HG02798 (cell line): ENCODE measurements around the gene SLC1A2.
"Not testable (repeated sequence)": the region's sequence is repeated elsewhere in the genome, so short reads cannot be mapped to it uniquely, and the experiment has no call there.

Source experiments
- ATAC-seq: cut with Tn5 transposase; IDR thresholded peaks from one replicate; pipeline ENCODE4 v1.9.1; 2021; ENCODE audit warnings: mild to moderate bottlenecking; ENCODE audit not compliant: unreplicated experiment, poor library complexity

SLC1A2 gene

GRCh38 chr11:35235498-35235897 lies 183.9 kb downstream of the SLC1A2 start:
- no peak for ATAC-seq

GRCh38 chr11:35235157-35235468 lies 184.2 kb downstream of the SLC1A2 start:
- ATAC-seq = no peak

GRCh38 chr11:35234460-35235156 lies 184.8 kb downstream of the SLC1A2 start:
- no peak for ATAC-seq

- no peak for ATAC-seq
Measured at GRCh38 chr11:35233518-35233917, 185.8 kb downstream of the SLC1A2 start.

- no peak for ATAC-seq
Measured at GRCh38 chr11:35232891-35233330, 186.4 kb downstream of the SLC1A2 start.

- ATAC-seq = no peak
Measured at GRCh38 chr11:35231076-35231860, 188.1 kb downstream of the SLC1A2 start.

GRCh38 chr11:35230388-35230787 lies 189.0 kb downstream of the SLC1A2 start:
- ATAC-seq = no peak

GRCh38 chr11:35228328-35228725 lies 191.0 kb downstream of the SLC1A2 start:
- no peak for ATAC-seq

GRCh38 chr11:35227576-35228327 lies 191.6 kb downstream of the SLC1A2 start:
- no peak for ATAC-seq

- ATAC-seq = not testable (repeated sequence)
Measured at GRCh38 chr11:35226756-35227155, 192.6 kb downstream of the SLC1A2 start.

GRCh38 chr11:35225946-35226520 lies 193.3 kb downstream of the SLC1A2 start:
- no peak for ATAC-seq

GRCh38 chr11:35223991-35224390 lies 195.4 kb downstream of the SLC1A2 start:
- no peak for ATAC-seq

- ATAC-seq = no peak
Measured at GRCh38 chr11:35223371-35223796, 196.0 kb downstream of the SLC1A2 start.

- ATAC-seq = no peak
Measured at GRCh38 chr11:35218956-35219355, 200.4 kb downstream of the SLC1A2 start.

GRCh38 chr11:35216962-35217678 lies 202.2 kb downstream of the SLC1A2 start:
- ATAC-seq = no peak

- ATAC-seq = no peak
Measured at GRCh38 chr11:35215945-35216344, 203.4 kb downstream of the SLC1A2 start.

GRCh38 chr11:35214792-35215193 lies 204.6 kb downstream of the SLC1A2 start:
- no peak for ATAC-seq

GRCh38 chr11:35214226-35214770 lies 205.1 kb downstream of the SLC1A2 start:
- no peak for ATAC-seq

- ATAC-seq = no peak
Measured at GRCh38 chr11:35211952-35212351, 207.4 kb downstream of the SLC1A2 start.
